CD4-positive, alpha-beta T cell (primary cell): Measurements from ENCODE around the gene NPHP1. TPM values are rescaled to one million over a fixed set of nuclear protein-coding genes. Genes with fewer than 3 reads are reported as not detected.

ENCODE experiments used
- ATAC-seq: fragments of 200-7000 bp; cut with Tn5 transposase; one replicate; pipeline ENCODE4 v1.10.0; 2022; ENCODE audit warnings: mild to moderate bottlenecking; ENCODE audit not compliant: poor library complexity
- CTCF ChIA-PET: fragments of 350-600 bp; sonication (Branson Sonifier 250); formaldehyde crosslinking; loops from one replicate; lab custom pipeline; 2021; ENCODE audit warnings: antibody characterized with exemption, inconsistent platforms; lab: Charles Lee
- POLR2A ChIA-PET: fragments of 350-600 bp; sonication (Branson Sonifier 250); formaldehyde crosslinking; loops from one replicate; lab custom pipeline; 2021; ENCODE audit warnings: antibody characterized with exemption, inconsistent platforms; lab: Charles Lee
- DNase-seq, 14 experiments: peaks; one replicate each; pipeline ENCODE4 v3.0.0-alpha.2; 2013 to 2020; ENCODE audit warnings: mixed read lengths in 2 of 14
- H3K27ac ChIP-seq, 2 donors: one replicate each; pipeline versions ENCODE4 v1.5.1 to v1.7.0; 2013; ENCODE audit warnings: low read length in 2 of 2, low read depth in 1 of 2, mild to moderate bottlenecking in 1 of 2
- H3K27me3 ChIP-seq, 2 experiments: 1 replicate in 1 of 2; 2 replicates in 1 of 2; pipeline versions ENCODE4 v1.6.1 to v1.7.0; 2013; ENCODE audit warnings: low read length in 2 of 2, control low read depth in 1 of 2, mild to moderate bottlenecking in 1 of 2, moderate library complexity in 1 of 2; ENCODE audit not compliant: insufficient read depth in 2 of 2, control insufficient read depth in 1 of 2
- H3K36me3 ChIP-seq: one replicate; pipeline ENCODE4 v1.6.1; 2013; ENCODE audit warnings: low read length, control low read depth; ENCODE audit not compliant: insufficient read depth
- H3K4me1 ChIP-seq: one replicate; pipeline ENCODE4 v1.6.1; 2013; ENCODE audit warnings: low read length, control low read depth; ENCODE audit not compliant: insufficient read depth
- H3K4me3 ChIP-seq: one replicate; pipeline ENCODE4 v1.5.1; 2013; ENCODE audit warnings: mild to moderate bottlenecking, low read length, moderate library complexity
- H3K9me3 ChIP-seq, 2 experiments: 1 replicate in 1 of 2; 2 replicates in 1 of 2; pipeline versions ENCODE4 v1.6.1 to v1.7.0; 2013; ENCODE audit warnings: low read length in 2 of 2, mild to moderate bottlenecking in 2 of 2, control low read depth in 1 of 2, moderate library complexity in 1 of 2; ENCODE audit not compliant: control insufficient read depth in 1 of 2, insufficient read depth in 1 of 2
- H3K27ac Mint-ChIP-seq: one replicate; pipeline ENCODE4 v1.8.0; 2020; ENCODE audit warnings: mixed read lengths
- H3K27me3 Mint-ChIP-seq: one replicate; pipeline ENCODE4 v1.8.0; 2021; ENCODE audit warnings: mixed read lengths
- H3K36me3 Mint-ChIP-seq: one replicate; pipeline ENCODE4 v1.8.0; 2021; ENCODE audit warnings: low read depth, mixed read lengths
- H3K4me1 Mint-ChIP-seq: one replicate; pipeline ENCODE4 v1.8.0; 2021; ENCODE audit warnings: low read depth, mixed read lengths
- H3K4me3 Mint-ChIP-seq: one replicate; pipeline ENCODE4 v1.8.0; 2020; ENCODE audit warnings: mild to moderate bottlenecking, mixed read lengths
- H3K9me3 Mint-ChIP-seq: one replicate; pipeline ENCODE4 v1.8.0; 2020; ENCODE audit warnings: mixed read lengths
- CTCF ChIP-seq: fragments of 200-600 bp; IDR thresholded peaks from one replicate; pipeline ENCODE4 v1.8.0; 2022; ENCODE audit warnings: antibody characterized with exemption, mild to moderate bottlenecking
- intact Hi-C, 2 experiments: fragments of 100-400 bp; cut with DNase I in 1 of 2; cut with micrococcal nuclease in 1 of 2; formaldehyde crosslinking; loops; one replicate each; pipeline versions ENCODE4 v1.15.1 to v1.9.0; 2023 to 2025; cut with DNase I, micrococcal nuclease
- total RNA-seq, 174 experiments: library from RNA in 2 of 174; stranded (reverse) in 2 of 174; gene quantifications; one replicate each; pipeline ENCODE4 v1.2.3 and lab custom pipeline; 2021 to 2026

NPHP1 gene
- total RNA-seq, 2 experiments from 2014 or later = 0.33 to 0.98 TPM

- no peaks in the 10 kb centered on the region for H3K36me3 ChIP-seq
- intact Hi-C loops = no loop called here
- Mint-ChIP-seq H3K4me3 (no peak overlapping the region), H3K27ac (no peak overlapping the region), H3K36me3 (peaks cover 5% of the 10 kb centered on the region), H3K9me3 (peaks cover 13% of the 10 kb centered on the region), H3K4me1 (no peaks in the 10 kb centered on the region), H3K27me3 (no peaks in the 10 kb centered on the region)
- POLR2A ChIA-PET = no interaction called here
- H3K27ac ChIP-seq = no peak overlapping the region
- ATAC-seq (no peak), DNase-seq (no peak)
- no peaks in the 10 kb centered on the region for H3K4me1 ChIP-seq
- no peaks in the 10 kb centered on the region for H3K27me3 ChIP-seq
- peaks cover 6 to 17% of the 10 kb centered on the region in 2 experiments for H3K9me3 ChIP-seq
- no peak overlapping the region for H3K4me3 ChIP-seq
- TF ChIP-seq CTCF = no peak
- CTCF ChIA-PET = no interaction called here
Measured at GRCh38 chr2:110130757-110131156, 74.1 kb downstream of the NPHP1 start.

GRCh38 chr2:110126906-110127305 lies 77.9 kb downstream of the NPHP1 start:
- Histone ChIP-seq H3K9me3 (no peaks in the 10 kb centered on the region), H3K27me3 (no peaks in the 10 kb centered on the region), H3K36me3 (no peaks in the 10 kb centered on the region), H3K4me1 (no peaks in the 10 kb centered on the region), H3K27ac (no peak overlapping the region), H3K4me3 (no peak overlapping the region)
- no peaks in the 10 kb centered on the region for H3K9me3 Mint-ChIP-seq
- ChIA-PET POLR2A (no interaction called here), CTCF (no interaction called here)
- no peak overlapping the region for H3K4me3 Mint-ChIP-seq
- no peaks in the 10 kb centered on the region for H3K36me3 Mint-ChIP-seq
- no peaks in the 10 kb centered on the region for H3K27me3 Mint-ChIP-seq
- ATAC-seq (no peak), DNase-seq (no peak)
- no peak for TF ChIP-seq CTCF
- intact Hi-C loops = no loop called here
- no peaks in the 10 kb centered on the region for H3K4me1 Mint-ChIP-seq
- H3K27ac Mint-ChIP-seq = no peak overlapping the region

- no peak overlapping the region for H3K4me3 Mint-ChIP-seq
- Histone ChIP-seq H3K27me3 (no peaks in the 10 kb centered on the region), H3K27ac (no peak overlapping the region), H3K36me3 (no peaks in the 10 kb centered on the region), H3K4me1 (no peaks in the 10 kb centered on the region), H3K9me3 (no peaks in the 10 kb centered on the region), H3K4me3 (no peak overlapping the region)
- ATAC-seq = no peak
- no peak for DNase-seq
- H3K27me3 Mint-ChIP-seq = no peaks in the 10 kb centered on the region
- no peak for TF ChIP-seq CTCF
- intact Hi-C loops = no loop called here
- H3K9me3 Mint-ChIP-seq = no peaks in the 10 kb centered on the region
- no peak overlapping the region for H3K27ac Mint-ChIP-seq
- H3K4me1 Mint-ChIP-seq = no peaks in the 10 kb centered on the region
- no peaks in the 10 kb centered on the region for H3K36me3 Mint-ChIP-seq
- POLR2A ChIA-PET = no interaction called here
- CTCF ChIA-PET = no interaction called here
Measured at GRCh38 chr2:110126086-110126773, 78.6 kb downstream of the NPHP1 start.
